Lower lobe of right lung (tissue), 2 donors: ENCODE measurements around the gene OSBPL8. TPM values are rescaled to one million over a fixed set of nuclear protein-coding genes. Genes with fewer than 3 reads are reported as not detected.

Experiments
- ATAC-seq, 2 donors: fragments of 200-7000 bp; cut with Tn5 transposase; one replicate each; pipeline ENCODE4 v1.9.1; 2020 to 2022; ENCODE audit warnings: mild to moderate bottlenecking in 2 of 2, moderate library complexity in 2 of 2
- DNase-seq: peaks from one replicate; pipeline ENCODE4 v3.0.0-alpha.2; 2020
- H3K27ac ChIP-seq: fragments of 200-600 bp; one replicate; pipeline ENCODE4 v1.8.0; 2022
- H3K27me3 ChIP-seq: fragments of 200-600 bp; one replicate; pipeline ENCODE4 v1.8.0; 2022; ENCODE audit warnings: low read depth
- H3K36me3 ChIP-seq: fragments of 200-600 bp; one replicate; pipeline ENCODE4 v1.8.0; 2022; ENCODE audit warnings: mild to moderate bottlenecking
- H3K4me1 ChIP-seq: fragments of 200-600 bp; one replicate; pipeline ENCODE4 v1.8.0; 2022
- H3K4me3 ChIP-seq: fragments of 200-600 bp; one replicate; pipeline ENCODE4 v1.8.0; 2022; ENCODE audit warnings: mild to moderate bottlenecking
- H3K9me3 ChIP-seq: fragments of 200-600 bp; one replicate; pipeline ENCODE4 v1.8.0; 2022
- intact Hi-C: fragments of 100-400 bp; cut with DNase I; formaldehyde crosslinking; loops from one replicate; pipeline ENCODE4 v1.11.0; 2022
- total RNA-seq: library from RNA; stranded (reverse); fragmentation: NEBNext Ultra II Directional; extraction: Animal tissue kit (Norgen Biotek cat#: 25700); gene quantifications from one replicate; pipeline ENCODE4 v1.2.1, GENCODE V29; 2021
- TF ChIP-seq, protein P1 (sequence below): fragments of 200-600 bp; IDR thresholded peaks from one replicate; pipeline ENCODE4 v1.8.0; 2022; ENCODE audit warnings: antibody characterized with exemption, mild to moderate bottlenecking
- donor health status: DM: no; HTN: yes; CAD: no; lungs with severe emphysema.

OSBPL8 gene
- total RNA-seq, 1 donor from 2014 or later: 82.7 TPM

DNA sequence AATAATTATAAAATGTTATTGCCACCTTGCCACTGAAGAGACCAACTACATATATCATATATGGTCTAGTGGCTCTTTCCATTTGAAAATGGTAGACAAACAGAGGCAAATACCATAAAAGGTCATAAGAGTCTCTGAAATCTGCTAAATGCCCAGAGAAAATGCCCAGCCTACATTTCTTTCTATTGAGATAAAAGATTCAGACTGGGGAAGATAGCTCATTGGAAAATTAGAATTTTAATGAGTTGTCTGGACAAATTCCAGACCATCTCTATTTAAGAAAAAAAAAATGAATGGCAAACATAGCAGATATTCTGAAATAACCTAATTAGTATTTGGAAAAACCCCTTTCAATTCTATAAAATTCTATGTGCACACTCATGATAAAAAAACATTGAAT is 131.5 kb downstream of the OSBPL8 start:
- ATAC-seq: no peak
- no peak overlapping the region for H3K27ac ChIP-seq
- no peaks in the 10 kb centered on the region for H3K36me3 ChIP-seq
- H3K4me3 ChIP-seq: no peak overlapping the region
- DNase-seq: no peak
- intact Hi-C loops: no loop called here
- H3K9me3 ChIP-seq: peaks cover 28% of the 10 kb centered on the region
- no peaks in the 10 kb centered on the region for H3K27me3 ChIP-seq
- TF ChIP-seq, protein P1, sequence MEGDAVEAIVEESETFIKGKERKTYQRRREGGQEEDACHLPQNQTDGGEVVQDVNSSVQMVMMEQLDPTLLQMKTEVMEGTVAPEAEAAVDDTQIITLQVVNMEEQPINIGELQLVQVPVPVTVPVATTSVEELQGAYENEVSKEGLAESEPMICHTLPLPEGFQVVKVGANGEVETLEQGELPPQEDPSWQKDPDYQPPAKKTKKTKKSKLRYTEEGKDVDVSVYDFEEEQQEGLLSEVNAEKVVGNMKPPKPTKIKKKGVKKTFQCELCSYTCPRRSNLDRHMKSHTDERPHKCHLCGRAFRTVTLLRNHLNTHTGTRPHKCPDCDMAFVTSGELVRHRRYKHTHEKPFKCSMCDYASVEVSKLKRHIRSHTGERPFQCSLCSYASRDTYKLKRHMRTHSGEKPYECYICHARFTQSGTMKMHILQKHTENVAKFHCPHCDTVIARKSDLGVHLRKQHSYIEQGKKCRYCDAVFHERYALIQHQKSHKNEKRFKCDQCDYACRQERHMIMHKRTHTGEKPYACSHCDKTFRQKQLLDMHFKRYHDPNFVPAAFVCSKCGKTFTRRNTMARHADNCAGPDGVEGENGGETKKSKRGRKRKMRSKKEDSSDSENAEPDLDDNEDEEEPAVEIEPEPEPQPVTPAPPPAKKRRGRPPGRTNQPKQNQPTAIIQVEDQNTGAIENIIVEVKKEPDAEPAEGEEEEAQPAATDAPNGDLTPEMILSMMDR: no peak
- H3K4me1 ChIP-seq: no peaks in the 10 kb centered on the region

DNA sequence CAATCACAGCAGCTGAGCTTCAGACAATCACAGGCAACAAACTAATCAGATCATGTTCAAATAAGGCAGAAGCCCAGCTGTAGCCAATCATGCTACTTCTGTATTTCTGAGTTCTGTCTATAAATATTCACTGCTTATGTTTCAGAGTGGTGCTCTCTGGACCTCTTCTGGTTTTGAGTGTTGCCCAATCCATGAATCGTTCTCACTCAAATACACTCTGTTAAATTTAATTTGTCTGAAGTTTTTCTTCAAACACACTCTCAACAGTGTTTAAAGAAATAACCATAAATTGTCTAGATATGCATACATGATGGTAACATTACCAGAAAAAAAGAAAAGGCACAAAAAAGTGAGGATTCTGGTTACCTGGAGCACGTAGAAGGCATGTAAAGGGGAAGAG is 133.4 kb downstream of the OSBPL8 start:
- no peaks in the 10 kb centered on the region for H3K4me1 ChIP-seq
- H3K4me3 ChIP-seq: no peak overlapping the region
- no peak overlapping the region for H3K27ac ChIP-seq
- H3K9me3 ChIP-seq: peaks cover 17% of the 10 kb centered on the region
- TF ChIP-seq, protein P1: no peak
- DNase-seq: no peak
- no peak for ATAC-seq
- no peaks in the 10 kb centered on the region for H3K36me3 ChIP-seq
- intact Hi-C loops: no loop called here
- H3K27me3 ChIP-seq: no peaks in the 10 kb centered on the region

- intact Hi-C loops: no loop called here
- DNase-seq: no peak
Measured at GRCh38 chr12:76424941-76425340, 134.6 kb downstream of the OSBPL8 start.

DNA sequence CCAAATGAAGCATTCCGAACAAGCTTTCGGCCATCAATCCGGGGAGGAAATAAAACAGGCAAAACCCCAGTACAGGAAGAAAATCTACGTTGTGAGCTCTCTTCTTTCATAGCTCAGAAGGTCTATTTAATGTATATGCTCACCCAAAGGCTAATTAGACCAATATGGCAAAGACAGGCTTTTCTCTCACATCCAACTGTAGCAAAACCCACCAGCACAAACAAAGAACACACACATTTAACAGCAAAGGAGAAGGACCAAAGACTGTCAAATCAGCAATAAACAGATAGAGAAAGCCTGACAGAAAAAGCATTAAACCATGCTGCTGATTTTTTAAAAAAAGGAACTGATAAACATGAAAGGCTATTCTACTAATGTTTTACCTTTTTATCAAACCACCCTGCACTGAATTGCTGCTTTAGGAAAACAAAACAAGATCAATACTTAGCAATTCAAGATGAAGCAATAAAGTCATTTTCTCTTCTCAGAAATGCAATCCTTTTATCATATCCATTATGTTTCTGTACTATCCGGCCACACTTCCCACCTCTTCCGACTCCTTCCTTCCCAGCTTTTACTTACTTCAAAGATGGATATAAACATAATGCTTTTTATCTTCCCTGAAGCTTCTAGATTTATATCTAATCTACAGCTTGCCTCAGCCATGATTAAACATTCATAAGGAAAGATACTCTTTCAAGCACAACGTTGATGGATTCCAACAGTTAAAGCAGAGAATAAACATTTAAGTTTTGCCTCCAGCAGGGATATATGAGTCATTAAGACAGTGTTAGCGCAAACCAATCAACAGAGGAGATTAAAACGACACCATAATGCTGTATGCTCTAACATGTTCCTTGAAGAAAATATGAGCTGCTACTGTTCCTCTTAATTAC is 136.8 kb downstream of the OSBPL8 start:
- DNase-seq (no peak), ATAC-seq (no peak)
- no peak overlapping the region for H3K4me3 ChIP-seq
- intact Hi-C loops: no loop called here
- peaks cover 4% of the 10 kb centered on the region for H3K36me3 ChIP-seq
- H3K27me3 ChIP-seq: no peaks in the 10 kb centered on the region
- TF ChIP-seq, protein P1: no peak
- H3K27ac ChIP-seq: no peak overlapping the region
- H3K4me1 ChIP-seq: no peaks in the 10 kb centered on the region
- peaks cover 17% of the 10 kb centered on the region for H3K9me3 ChIP-seq

More at GRCh38 chr12:76424941-76425340, 134.6 kb downstream of the OSBPL8 start:
- ATAC-seq: no peak
- no peaks in the 10 kb centered on the region for H3K27me3 ChIP-seq
- TF ChIP-seq, protein P1: no peak
- H3K4me3 ChIP-seq: no peak overlapping the region
- H3K36me3 ChIP-seq: no peaks in the 10 kb centered on the region
- H3K4me1 ChIP-seq: no peaks in the 10 kb centered on the region
- peaks cover 17% of the 10 kb centered on the region for H3K9me3 ChIP-seq
- no peak overlapping the region for H3K27ac ChIP-seq

DNA sequence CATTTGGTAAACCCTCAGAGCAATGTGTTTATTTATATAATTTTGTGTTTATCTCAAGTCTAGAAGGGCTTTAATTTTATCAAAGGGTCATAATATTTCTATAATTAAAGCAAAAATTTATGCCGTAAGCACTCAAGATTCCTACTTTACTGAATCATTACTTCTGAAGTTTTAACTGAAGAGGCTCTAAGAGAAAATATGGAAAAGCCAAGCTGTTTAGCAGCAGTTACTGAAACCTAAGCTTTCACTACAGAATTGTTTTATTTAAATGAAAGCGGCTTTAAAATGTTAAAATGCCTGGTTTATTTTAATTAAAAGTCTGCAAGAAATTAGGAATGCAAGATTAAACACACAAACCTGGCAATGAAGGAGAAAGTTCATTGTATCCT is 137.4 kb downstream of the OSBPL8 start:
- ATAC-seq (no peak), DNase-seq (no peak)
- intact Hi-C loops: no loop called here
- TF ChIP-seq, protein P1: no peak
- Histone ChIP-seq H3K36me3 (peaks cover 4% of the 10 kb centered on the region), H3K27ac (no peak overlapping the region), H3K9me3 (peaks cover 17% of the 10 kb centered on the region), H3K4me1 (no peaks in the 10 kb centered on the region), H3K4me3 (no peak overlapping the region), H3K27me3 (no peaks in the 10 kb centered on the region)
